Measurements from ENCODE around the gene PCDHB3. TPM values are rescaled to one million over a fixed set of nuclear protein-coding genes. Genes with fewer than 3 reads are reported as not detected.

The PCDHB3 gene
- total RNA-seq: 1 to 10 TPM in 3 of 4 donors, under 1 TPM in 1; 0.81 to 3.0 (median 2.4) TPM

DNA sequence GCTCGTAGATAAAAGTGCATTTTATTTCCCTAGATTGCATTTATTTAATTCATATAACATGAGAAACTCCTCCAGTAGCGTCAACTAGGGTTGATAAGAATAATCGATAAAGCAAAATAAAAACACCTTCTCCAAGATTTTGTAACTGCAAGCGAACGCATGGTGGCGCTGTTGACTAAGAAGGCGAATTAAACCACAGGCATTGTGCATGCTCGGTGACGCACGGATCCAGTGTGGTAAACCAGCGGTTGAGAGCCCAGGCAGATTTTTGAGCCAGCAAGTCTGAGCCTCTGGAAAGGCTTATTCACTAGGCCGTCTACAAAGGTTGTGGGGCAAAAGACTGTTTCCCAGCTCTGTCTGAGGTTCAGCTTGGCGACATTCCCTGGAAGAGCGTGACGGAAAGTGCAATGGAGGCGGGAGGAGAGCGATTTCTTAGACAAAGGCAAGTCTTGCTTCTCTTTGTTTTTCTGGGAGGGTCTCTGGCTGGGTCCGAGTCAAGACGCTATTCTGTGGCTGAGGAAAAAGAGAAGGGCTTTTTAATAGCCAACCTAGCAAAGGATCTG, at the start of gene PCDHB3:
Gene PCDHB3 (plus strand): TSS at position 231 of the 563 bp plus-strand sequence. CDS start 177 bp downstream, at position 408.
- intact Hi-C loops (cut with DNase I): no loop called here
- Histone ChIP-seq H3K9me3 (no peaks in the 10 kb centered on the region), H3K27me3 (no peaks in the 10 kb centered on the region)

GRCh38 chr5:141050622-141051520, 49.4 kb upstream of the PCDHB3 start, which contains the start of gene PCDHB1:
TSS of gene PCDHB1 (plus strand) at chr5:141051374. CDS start at chr5:141051471, 97 bp downstream.
- TF ChIP-seq POLR2A (IDR thresholded peaks at IDR 0.05): no peak
- TF ChIP-seq, protein P1, sequence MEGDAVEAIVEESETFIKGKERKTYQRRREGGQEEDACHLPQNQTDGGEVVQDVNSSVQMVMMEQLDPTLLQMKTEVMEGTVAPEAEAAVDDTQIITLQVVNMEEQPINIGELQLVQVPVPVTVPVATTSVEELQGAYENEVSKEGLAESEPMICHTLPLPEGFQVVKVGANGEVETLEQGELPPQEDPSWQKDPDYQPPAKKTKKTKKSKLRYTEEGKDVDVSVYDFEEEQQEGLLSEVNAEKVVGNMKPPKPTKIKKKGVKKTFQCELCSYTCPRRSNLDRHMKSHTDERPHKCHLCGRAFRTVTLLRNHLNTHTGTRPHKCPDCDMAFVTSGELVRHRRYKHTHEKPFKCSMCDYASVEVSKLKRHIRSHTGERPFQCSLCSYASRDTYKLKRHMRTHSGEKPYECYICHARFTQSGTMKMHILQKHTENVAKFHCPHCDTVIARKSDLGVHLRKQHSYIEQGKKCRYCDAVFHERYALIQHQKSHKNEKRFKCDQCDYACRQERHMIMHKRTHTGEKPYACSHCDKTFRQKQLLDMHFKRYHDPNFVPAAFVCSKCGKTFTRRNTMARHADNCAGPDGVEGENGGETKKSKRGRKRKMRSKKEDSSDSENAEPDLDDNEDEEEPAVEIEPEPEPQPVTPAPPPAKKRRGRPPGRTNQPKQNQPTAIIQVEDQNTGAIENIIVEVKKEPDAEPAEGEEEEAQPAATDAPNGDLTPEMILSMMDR (IDR thresholded peaks at IDR 0.05): no peak
- no peaks in the 10 kb centered on the region for H3K9me3 ChIP-seq
- H3K4me1 ChIP-seq: peaks cover 4 to 6% of the 10 kb centered on the region in 2 donors
- H3K4me3 ChIP-seq (replicated peaks in 1 of 3): peak within 1 kb of the TSS in 2 of 3 donors; percentile 22 to 27
- no peaks in the 10 kb centered on the region for H3K27me3 ChIP-seq
- WGBS, 2 donors: 14 to 17% methylated on average over 20 of the region's 20 CpGs
- DNase-seq: peak; percentile 6 to 10
- no peak within 1 kb of the TSS for H3K27ac ChIP-seq
- intact Hi-C loops (cut with DNase I): no loop called here
- H3K36me3 ChIP-seq: no peaks in the 10 kb centered on the region

More for the DNA sequence above, at the start of gene PCDHB3:
- H3K36me3 ChIP-seq: no peaks in the 10 kb centered on the region
- 13 to 22% methylated on average over 19 of the region's 19 CpGs for WGBS, 2 donors
- DNase-seq: peak; percentile 18 to 24
- TF ChIP-seq, protein P1 (IDR thresholded peaks at IDR 0.05): peak in 2 of 6 experiments; percentile 29 to 48
- TF ChIP-seq POLR2A (IDR thresholded peaks at IDR 0.05): no peak
- H3K27ac ChIP-seq: no peak within 1 kb of the TSS
- no peaks in the 10 kb centered on the region for H3K4me1 ChIP-seq
- no peak within 1 kb of the TSS for H3K4me3 ChIP-seq (replicated peaks in 1 of 3)

- no peaks in the 10 kb centered on the region for H3K9me3 ChIP-seq
- no peak overlapping the region for H3K27ac ChIP-seq
- no peak for TF ChIP-seq POLR2A (IDR thresholded peaks at IDR 0.05)
- TF ChIP-seq, protein P1 (IDR thresholded peaks at IDR 0.05): no peak
- no peaks in the 10 kb centered on the region for H3K27me3 ChIP-seq
- peaks cover 4 to 6% of the 10 kb centered on the region in 2 donors for H3K4me1 ChIP-seq
- peak in 1 of 2 donors; percentile 14 for DNase-seq
- WGBS, 2 donors: 2 to 8% methylated on average over 15 to 18 of the region's 19 CpGs
- intact Hi-C loops (cut with DNase I): no loop called here
- H3K36me3 ChIP-seq: no peaks in the 10 kb centered on the region
- peak overlapping the region in 2 of 3 donors; percentile 22 to 27 for H3K4me3 ChIP-seq (replicated peaks in 1 of 3)
Observed at GRCh38 chr5:141051521-141051866, 48.8 kb upstream of the PCDHB3 start.

GRCh38 chr5:141077826-141078225, 22.4 kb upstream of the PCDHB3 start:
- DNase-seq: peak in 1 of 2 donors; percentile 7
- TF ChIP-seq, protein P1 (IDR thresholded peaks at IDR 0.05): no peak
- TF ChIP-seq POLR2A (IDR thresholded peaks at IDR 0.05): no peak
- Histone ChIP-seq H3K4me1 (no peaks in the 10 kb centered on the region), H3K27ac (no peak overlapping the region), H3K36me3 (no peaks in the 10 kb centered on the region), H3K4me3 (replicated peaks in 1 of 3) (no peak overlapping the region), H3K9me3 (no peaks in the 10 kb centered on the region), H3K27me3 (no peaks in the 10 kb centered on the region)
- 36 to 41% methylated on average over 17 of the region's 17 CpGs for WGBS, 2 donors
- intact Hi-C loops (cut with DNase I): no loop called here

DNA sequence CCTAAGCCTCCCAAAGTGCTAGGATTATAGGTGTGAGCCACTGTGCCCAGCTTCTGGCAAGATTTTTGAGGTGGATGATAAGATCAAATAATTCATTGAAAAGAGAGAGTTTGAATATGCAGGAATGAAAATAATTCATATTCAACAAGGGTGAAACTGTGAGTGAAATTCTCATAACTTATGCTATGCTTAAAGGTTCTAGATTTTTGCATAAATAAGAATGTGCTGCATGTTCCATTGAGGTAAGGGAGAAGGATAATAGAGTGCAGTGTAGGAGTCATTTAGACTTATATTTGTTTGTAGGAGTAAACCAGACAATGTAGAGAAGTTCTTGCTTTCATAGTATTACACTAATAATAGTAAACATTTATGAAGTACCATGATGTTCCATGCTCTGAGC, 18.0 kb upstream of the PCDHB3 start:
- no peak overlapping the region for H3K4me3 ChIP-seq (replicated peaks in 1 of 3)
- TF ChIP-seq, protein P1 (IDR thresholded peaks at IDR 0.05): no peak
- TF ChIP-seq POLR2A (IDR thresholded peaks at IDR 0.05): no peak
- no peaks in the 10 kb centered on the region for H3K36me3 ChIP-seq
- intact Hi-C loops (cut with DNase I): no loop called here
- no peak overlapping the region for H3K27ac ChIP-seq
- no peak for DNase-seq
- no peaks in the 10 kb centered on the region for H3K9me3 ChIP-seq
- no peaks in the 10 kb centered on the region for H3K4me1 ChIP-seq
- no peaks in the 10 kb centered on the region for H3K27me3 ChIP-seq
